Measurements from ENCODE around the gene FAM83D. TPM values are rescaled to one million over a fixed set of nuclear protein-coding genes. Genes with fewer than 3 reads are reported as not detected.
"Not testable (repeated sequence)": the region's sequence is repeated elsewhere in the genome, so short reads cannot be mapped to it uniquely, and the experiment has no call there.

FAM83D gene
- total RNA-seq, 1 donor from 2014 or later = 6.8 TPM

DNA sequence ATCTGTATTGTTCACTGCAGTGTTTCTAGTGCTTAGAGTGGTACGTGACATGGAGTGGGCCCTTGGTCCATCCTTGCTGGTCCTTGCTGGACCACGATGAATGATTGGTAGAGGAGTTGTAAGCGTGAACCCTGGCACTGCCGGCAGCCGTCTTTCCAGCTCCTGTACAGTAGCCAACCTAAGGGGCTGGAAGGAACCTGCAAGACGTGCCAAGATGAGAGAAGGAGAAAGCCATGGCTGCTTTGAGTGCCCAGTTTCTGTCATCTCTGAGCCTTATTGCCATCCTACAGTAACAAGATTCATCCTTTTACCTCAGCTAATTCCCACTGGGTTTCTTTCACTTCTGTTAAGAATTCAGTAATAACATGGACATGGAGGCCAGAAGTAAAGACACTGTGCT, 41.9 kb downstream of the FAM83D start:
- no peak for DNase-seq

DNA sequence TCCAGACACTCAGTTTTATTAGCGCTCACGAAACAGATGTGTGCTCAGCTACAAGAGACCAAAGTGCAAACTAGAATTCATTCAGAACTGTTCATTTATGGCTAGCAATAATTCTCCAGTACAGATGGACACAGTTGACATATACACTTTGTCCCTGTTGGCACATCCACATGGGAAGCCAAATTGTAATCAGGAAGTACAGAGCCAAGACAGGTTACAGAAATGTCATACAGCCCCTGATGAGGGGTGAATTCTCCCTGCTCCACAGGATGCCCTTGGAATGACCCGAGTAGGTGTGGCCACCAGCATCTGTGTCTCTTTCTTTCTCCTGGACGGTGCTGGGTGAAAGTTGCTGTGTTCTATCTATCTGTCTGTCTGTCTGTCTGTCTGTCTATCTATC, 43.5 kb downstream of the FAM83D start:
- DNase-seq = no peak

DNA sequence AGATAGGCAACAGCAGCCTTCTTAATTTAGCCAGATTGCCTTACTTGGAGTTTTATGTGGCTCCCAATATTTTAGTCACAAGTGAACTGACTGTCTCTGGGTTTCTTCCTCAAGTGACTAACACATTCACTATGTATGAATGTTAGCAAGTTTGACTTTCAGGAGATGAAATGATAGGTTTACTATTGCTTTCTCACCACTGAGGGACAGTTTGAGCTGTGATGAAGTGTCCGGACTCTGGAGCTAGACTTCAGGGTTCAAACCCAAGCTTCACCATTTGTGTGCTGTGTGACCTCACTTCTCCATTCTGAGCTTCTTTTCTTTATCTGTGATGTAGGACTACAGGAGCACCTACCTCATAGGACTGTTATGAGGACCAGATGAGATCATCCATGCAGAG, 44.1 kb downstream of the FAM83D start:
- DNase-seq = no peak

DNA sequence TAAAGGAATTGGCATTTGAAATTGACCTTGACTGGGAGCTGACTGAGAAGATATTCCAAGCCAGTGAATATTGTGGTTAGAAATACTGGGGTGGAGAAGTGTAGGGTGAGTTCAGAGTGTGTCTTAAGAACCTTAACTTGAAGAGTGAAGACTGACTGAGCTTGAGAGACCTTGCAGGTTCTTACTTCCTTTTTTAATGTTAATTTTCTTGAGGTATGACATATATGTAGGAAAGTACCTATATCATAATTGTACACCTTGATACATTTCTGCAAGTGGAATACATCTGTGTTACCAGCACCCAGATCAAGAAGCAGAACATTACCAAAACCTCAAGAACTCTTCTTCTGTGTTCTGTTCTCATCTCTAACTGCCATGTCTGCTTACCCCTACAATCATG, 46.9 kb downstream of the FAM83D start:
- no peak for DNase-seq

DNA sequence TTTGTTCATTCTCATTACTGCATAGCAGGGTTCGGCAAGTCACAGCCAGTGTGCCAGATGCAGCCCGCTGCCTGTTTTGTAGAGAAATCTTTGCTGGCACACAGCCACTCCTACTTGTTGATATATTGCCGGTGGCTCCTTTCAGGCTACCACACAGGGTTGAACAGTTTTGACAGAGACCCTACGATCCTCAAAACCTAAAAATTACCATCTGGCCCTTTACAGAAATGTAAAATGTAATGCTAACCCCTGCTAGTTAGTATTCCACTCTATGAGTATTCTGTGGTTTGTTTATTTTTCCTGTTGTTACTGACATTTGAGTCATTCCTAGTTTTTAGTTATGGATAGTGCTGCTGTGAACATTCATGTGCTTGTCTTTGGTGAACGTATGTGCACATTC, 47.4 kb downstream of the FAM83D start:
- no peak for DNase-seq

DNA sequence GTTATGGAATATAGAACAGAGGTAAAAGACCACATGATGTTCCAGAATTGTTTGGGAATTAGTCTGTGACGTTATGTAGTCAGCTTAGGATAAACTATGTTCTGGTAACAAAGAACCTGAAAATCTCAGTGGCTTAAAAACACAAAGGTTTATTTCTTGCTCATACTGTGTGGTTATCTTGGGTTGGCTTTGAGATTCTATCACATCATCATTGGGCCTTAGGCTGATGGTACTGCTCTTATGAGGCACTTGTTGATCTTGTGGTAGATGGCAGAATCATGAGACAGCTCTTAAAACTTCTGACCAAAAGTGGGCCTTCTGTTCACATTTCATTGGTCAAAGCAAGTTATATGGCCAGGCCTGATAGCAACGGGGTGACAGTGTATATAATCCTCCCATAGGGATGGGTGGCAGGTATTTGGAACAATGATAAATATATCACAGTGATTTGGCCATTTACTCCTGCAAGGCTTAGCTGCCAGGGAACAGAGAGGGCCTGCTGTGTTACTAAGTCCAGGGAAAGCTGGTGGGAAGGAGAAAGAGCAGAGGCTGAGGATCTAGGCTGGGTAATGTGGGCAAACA, 49.4 kb downstream of the FAM83D start:
- DNase-seq = no peak

DNA sequence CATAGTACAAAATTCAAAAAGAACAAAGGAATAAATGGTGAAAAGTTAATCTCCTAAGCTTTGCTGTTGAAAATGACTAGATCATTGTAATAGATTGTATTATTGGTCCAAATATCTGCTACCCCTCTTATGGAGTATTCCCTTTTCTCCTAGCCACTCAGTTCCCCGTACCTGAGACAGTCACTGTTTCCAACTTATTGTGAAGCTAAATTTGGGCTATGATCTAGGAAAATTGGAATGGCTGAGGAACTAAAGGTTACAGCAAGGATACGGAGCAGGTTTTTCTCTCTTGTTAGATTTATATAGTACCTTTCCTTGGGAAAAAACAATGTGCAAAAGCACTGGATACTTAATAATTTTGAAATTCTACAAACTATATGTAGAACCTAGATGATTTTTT, 53.2 kb downstream of the FAM83D start:
- no peak for DNase-seq

DNA sequence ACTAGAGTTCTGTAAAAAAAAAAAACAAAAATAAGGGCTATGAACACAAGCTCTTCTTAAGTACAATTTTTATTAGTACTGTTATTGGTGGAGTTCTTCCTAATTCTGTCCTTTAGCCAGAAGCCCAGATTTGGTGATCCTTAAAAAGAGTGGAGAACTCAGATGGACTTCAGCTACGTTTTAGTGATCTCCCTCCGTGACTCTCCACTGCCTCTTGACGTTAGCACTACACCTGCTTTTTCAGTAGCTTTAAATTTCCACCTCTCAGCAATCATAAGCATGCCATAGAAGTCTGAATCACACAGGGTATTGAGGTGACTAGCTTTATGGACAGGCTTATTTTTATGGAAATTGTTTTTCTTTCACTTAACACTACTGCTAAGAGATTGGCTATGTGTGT, 53.6 kb downstream of the FAM83D start:
- no peak for DNase-seq

DNA sequence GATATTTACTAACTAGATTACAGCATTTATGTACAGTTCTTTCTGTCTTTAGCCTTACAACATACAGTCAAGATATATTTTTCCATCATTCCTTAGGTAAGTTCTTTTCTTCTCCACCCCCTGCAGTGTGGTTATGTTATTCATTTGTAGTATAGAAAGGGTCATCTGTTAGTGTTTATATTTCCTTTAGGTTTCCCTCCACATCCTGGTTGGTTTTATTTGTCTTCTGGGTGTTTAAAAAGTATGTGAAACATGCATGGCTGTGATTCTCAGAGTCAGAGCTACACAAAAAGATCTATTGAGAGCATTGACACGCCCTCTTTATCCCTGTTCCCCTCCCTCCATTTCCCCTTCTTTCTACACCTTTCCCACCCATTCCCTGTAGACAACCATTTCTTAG, 56.1 kb downstream of the FAM83D start:
- DNase-seq = no peak

DNA sequence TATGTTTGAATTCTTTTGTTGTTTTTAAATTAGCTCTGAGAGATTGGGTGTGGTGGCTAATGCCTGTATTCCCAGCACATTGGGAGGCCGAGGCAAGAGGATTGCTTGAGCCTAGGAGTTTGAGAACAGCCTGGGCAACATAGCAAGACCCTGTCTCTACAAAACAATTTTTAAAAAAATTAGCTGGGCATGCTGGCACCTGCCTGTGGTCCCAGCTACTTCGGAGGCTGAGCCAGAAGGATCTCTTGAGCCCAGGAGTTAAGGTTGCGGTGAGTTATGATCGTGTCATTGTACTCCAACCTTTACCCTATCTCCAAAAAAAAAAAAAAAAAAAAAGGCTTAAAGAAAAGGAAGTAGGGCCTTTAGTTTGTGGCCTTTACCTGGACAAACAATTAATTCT, 58.8 kb downstream of the FAM83D start:
- DNase-seq = no peak

DNA sequence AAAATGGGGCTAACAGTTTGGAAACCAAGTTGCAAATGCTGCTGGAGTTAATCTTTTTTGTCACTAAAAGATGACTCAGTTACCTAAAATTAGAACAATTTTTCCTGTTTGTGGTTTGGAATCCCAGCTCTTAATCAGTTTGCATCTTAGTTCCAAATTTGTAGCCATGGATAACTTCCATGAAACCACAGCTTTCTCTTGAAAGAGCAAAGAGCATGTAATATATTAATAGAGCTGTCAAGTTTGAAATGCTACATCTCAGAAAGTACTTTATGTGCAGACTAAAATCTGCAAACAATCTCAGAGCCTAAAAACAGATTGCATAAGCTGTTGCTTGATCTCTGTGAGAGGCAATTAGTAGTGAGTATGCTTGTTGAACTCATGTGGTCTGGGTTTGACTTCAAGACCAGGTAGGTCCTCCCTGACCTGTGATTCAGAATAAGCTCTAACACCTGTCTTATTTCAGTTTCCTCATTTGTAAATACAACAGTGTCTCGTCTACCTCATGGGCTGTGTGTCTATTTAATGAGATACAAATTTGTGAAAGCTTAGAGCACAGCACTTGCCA, 59.5 kb downstream of the FAM83D start:
- DNase-seq = peak; percentile 90

DNA sequence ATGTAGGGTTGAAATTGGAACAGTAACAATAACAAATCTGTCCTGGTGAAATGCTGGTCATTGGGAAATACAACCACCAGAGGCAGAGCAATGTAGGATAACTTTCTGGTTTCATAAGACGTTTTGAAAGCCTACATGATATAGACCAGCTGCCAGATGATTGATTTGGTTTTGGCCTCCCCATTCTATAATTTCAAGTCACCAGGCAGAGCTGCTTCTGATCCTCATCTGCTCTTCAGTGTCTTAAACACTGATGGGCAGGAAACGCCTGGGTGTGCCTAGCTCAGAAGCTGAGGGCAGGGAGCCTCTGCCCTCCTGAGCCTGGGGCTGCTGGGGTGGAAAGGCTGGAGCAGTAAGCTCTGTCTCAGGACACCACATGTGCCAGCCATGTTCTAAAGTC, 60.4 kb downstream of the FAM83D start:
- no peak for DNase-seq

DNA sequence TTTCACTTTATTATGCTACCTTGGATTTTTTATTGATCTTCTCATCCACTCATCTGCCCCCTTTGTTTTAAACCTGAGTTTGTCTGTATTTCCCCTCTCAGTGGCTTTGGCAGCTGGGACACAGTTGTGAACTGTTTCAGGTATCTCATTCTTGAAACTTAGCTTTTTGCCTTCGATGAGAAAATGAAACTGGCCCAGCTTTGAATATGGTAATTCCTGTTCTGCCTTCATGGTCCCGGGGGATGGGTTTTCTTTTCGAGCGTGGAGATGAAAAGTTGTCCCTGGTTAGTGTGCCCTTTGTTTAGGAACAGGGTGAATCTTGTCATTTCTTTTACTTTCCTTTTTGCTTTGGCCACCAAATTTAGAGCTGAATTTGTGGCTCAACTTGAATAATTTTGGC, 61.6 kb downstream of the FAM83D start:
- DNase-seq = no peak

DNA sequence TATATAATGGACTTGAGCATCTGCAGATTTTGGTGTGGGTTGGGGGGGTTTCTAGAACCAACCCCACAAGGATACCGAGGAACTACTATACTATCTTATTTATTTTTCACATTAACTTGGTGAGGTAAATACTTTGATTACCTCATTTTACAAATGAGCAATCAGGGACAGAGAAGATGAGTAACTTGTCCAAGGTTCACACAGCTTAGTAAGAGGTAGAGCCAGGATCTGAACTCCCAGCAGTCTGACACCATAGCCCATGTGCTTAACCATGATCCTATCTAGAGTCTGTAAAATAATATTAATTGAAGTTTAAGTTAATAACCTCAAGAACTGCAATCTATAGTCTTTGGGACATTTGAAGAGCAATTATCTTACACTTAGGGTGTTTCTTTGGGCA, 64.5 kb downstream of the FAM83D start:
- DNase-seq = no peak

DNA sequence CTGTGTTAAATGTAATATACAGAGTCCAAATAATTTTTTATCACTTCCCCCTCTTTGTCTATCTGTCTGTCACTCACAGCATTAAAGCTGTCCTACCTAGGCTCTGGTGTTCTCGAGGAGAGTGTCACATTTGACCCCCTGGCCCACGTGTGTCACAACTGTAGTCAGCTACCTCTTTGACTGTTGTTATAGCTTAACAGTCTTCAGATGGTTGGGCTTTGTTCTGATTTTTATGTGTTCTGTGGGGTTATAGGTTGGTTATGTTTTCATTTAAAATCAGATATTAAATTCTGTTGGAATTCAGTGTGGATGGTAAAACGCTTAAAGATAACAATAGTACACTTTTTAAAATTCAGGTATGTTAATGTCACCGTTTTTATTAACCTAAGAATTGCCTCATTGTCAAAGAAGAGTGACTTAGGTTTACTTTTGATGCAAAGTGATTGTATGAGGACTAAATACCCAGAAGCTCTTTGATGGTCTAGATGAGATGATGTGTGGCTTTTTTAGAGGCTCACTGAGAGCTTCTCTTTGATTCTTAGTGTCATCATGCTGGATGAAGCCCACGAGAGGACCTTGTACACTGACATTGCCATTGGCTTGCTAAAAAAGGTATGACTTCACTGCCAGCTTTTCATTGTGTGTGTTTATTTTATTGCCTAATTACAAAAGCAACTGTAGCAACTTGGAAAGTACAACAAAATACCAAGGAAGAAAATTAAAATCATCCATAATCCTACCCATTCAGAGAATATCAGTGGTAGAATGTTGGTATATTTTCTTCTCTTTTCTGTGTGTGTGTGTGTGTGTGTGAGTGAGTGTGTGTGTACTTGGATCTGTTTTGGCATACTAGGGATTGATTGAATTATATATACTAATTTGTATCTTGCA, 65.8 kb downstream of the FAM83D start:
- DNase-seq = no peak

DNA sequence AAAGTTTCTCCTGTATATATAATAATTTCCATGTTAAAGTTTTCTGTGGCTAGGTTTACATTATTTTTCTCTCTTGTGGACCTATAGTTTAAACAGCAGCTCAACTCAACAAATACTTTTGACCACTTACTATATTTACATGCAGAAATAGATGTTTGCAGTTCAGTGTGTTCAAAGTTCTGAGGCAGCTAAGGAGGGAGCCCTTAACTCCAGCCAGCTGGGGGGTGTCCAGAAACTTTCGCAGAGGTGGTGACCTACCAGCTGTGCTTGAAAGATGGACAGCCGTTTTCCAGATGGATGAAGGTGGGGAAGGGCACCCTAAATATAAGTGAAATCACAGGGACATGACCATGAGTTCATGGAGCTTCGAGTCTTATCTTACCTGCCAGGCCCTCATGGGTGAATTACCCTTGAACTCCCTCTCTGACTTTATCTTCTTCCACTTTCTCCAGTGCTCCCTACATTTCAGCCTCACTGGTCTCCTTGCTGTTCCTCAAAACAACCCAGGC, 69.4 kb downstream of the FAM83D start:
- DNase-seq = no peak

DNA sequence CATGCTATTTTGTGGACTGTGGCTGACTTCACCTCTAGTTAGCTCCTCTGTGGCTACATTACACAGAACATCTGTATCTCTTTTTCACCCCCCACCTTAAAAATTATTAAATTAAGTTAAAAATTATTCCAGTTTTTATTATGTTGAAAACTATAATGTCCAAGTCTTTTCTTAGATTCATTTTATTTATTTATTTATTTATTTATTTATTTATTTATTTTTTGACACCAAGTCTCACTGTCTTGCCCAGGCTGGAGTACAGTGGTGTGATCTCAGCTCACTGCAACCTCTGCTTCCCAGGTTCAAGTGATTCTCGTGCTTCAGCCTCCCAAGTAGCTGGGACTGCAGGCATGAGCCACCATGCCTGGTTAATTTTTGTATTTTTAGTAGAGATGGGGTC, 70.6 kb downstream of the FAM83D start:
- not testable (repeated sequence) for DNase-seq

DNA sequence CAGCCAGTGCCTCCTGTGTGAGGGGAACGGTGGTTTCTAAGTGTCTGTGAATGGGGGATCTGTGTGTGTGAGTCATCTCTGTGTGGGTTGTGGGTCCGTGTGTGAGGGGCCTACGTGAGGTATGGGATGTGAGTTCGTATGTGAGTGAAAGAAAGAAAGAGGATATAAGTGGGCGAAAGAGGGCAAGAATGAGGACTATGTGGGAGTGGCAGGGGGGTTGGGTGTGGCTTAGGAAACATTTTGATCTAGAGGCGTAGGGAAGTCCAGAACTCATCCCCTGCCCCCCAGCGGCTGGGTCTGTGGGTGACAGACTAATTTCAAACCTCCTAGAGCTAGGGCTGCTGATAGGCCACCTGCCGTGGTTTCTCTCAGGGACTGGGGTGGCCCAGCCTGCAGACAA, 71.4 kb downstream of the FAM83D start:
- no peak for DNase-seq

DNA sequence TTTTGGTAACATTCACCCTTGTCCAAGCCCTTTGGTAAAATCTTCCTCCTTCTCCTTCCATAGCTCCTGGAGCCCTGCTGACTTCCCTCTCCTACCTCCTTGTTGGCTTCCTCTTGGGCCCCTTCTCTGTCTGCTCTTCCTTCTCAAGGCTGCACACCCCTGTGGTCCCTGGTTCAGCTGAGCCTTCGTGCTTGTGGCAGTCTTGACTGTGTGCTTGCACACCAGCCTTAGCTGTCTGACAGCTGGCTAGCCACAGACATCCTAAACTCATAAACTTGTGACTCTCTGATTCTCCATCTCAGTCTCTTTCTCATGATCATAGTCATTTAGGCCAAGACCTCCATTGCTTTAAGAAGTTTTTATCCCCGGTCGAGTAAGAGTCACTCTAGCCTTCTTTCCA, 73.0 kb downstream of the FAM83D start:
- no peak for DNase-seq

DNA sequence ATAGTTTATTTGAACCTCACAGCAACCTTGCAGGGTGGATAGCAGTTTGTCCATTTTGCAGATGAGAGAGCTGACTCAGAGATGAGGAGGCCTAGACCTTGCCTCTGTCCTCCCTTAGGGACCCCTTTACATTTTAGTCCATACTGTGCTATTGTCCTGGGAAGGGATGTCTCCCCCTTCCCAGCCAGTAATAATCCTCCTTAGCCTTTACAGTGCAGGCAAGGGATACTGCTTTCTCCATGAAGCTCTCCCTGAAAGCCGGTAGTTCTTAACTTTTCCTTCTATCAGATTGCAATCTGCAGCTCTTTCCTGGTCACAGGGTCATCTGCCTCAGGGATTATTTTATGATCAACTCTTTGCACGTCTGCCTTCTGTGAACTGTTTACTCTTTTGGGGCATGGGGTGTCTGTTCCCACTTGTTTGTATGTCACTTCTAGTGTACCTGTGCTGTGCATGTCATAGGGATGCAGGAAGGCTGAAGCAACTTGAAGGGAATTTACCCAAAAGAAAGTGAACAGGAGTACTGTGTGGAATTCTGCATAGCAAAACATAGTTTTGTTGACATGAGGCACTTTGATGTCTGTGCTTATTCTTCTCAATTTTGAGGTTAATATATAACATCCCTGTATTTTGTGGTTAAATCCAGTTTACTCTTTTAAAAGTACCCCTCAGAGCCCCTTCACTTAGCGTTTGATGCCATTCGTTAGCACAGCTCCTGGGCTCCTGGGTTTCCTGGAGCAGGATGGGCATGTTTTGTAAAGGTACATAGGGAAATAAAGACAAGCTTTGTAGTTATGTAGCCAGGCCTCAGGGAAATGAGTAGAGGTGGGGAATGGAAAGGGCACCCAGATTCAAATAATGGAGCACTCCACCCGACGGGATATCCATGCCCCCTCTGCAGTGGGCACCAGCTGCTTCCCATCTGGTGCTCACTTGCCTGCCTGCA, 74.0 kb downstream of the FAM83D start:
- DNase-seq = no peak

Measured in skin of body (tissue), 2 donors.